SW480 (cell line): ENCODE data around the gene TAF6L.
A peak's percentile ranks its signal among the peaks of the same experiment; 100 is the strongest.
"Not testable (repeated sequence)": the region's sequence is repeated elsewhere in the genome, so short reads cannot be mapped to it uniquely, and the experiment has no call there.

Experiments used
- DNase-seq: peaks from one replicate; pipeline ENCODE4 v3.0.0-alpha.2; 2016; ENCODE audit warnings: low spot score

The TAF6L gene

GRCh38 chr11:62805076-62805892 lies 34.1 kb downstream of the TAF6L start, which contains the start of gene NXF1:
Gene NXF1, minus strand, starts transcription at chr11:62805440. Its CDS starts 84 bp downstream, at chr11:62805356.
- DNase-seq: peak; percentile 94

- peak; percentile 48 for DNase-seq
These were observed 34.8 kb downstream of the TAF6L start for GRCh38 chr11:62805961-62806441.

- no peak for DNase-seq
These were observed 35.5 kb downstream of the TAF6L start for GRCh38 chr11:62806611-62807121.

GRCh38 chr11:62810748-62811147 lies 39.6 kb downstream of the TAF6L start:
- no peak for DNase-seq

GRCh38 chr11:62811659-62812058 lies 40.5 kb downstream of the TAF6L start:
- no peak for DNase-seq

- DNase-seq: no peak
These were observed 45.4 kb downstream of the TAF6L start for GRCh38 chr11:62816557-62816956.

- DNase-seq: no peak
These were observed 45.9 kb downstream of the TAF6L start for GRCh38 chr11:62817129-62817528.

- DNase-seq: no peak
These were observed 52.5 kb downstream of the TAF6L start for GRCh38 chr11:62823677-62824076.

- not testable (repeated sequence) for DNase-seq
These were observed 56.9 kb downstream of the TAF6L start for GRCh38 chr11:62828130-62828529.

GRCh38 chr11:62830904-62831519 lies 59.8 kb downstream of the TAF6L start:
- no peak for DNase-seq

GRCh38 chr11:62831520-62832335 lies 60.5 kb downstream of the TAF6L start, which contains the start of gene STX5:
Gene STX5, minus strand, starts transcription at chr11:62832051. Its CDS starts 808 bp downstream, at chr11:62831243.
- peak; percentile 98 for DNase-seq

GRCh38 chr11:62832336-62833234 lies 61.4 kb downstream of the TAF6L start, which contains the start of gene TEX54:
Gene TEX54, minus strand, starts transcription at chr11:62832841.
- DNase-seq: no peak

- no peak for DNase-seq
These were observed 64.1 kb downstream of the TAF6L start for GRCh38 chr11:62835336-62835735.
